Amygdala (tissue), 56 donors: ENCODE results near the gene PRICKLE1.

ENCODE experiments used
- DNase-seq, 56 donors: peaks; one replicate each; lab custom pipeline; 2025; lab: John Stamatoyannopoulos, UW

Gene PRICKLE1

GRCh38 chr12:42590330-42590934 lies 886 bp upstream of the PRICKLE1 start:
- peak in 4 of 56 donors; percentile 10 to 30 (median 16) for DNase-seq

- DNase-seq: peak in 21 of 56 donors; percentile 13 to 56 (median 27)
Observed at GRCh38 chr12:42588524-42589464, 752 bp downstream of the PRICKLE1 start.

GRCh38 chr12:42587601-42588523 lies 1.7 kb downstream of the PRICKLE1 start:
- peak in 1 of 56 donors; percentile 12 for DNase-seq

GRCh38 chr12:42586268-42586667 lies 3.3 kb downstream of the PRICKLE1 start:
- no peak for DNase-seq

GRCh38 chr12:42585841-42586216 lies 3.7 kb downstream of the PRICKLE1 start:
- no peak for DNase-seq

- DNase-seq: no peak
Observed at GRCh38 chr12:42585154-42585840, 4.2 kb downstream of the PRICKLE1 start.

- DNase-seq: no peak
Observed at GRCh38 chr12:42584651-42585111, 4.9 kb downstream of the PRICKLE1 start.

- no peak for DNase-seq
Observed at GRCh38 chr12:42583016-42583415, 6.5 kb downstream of the PRICKLE1 start.

- no peak for DNase-seq
Observed at GRCh38 chr12:42582498-42582897, 7.0 kb downstream of the PRICKLE1 start.

GRCh38 chr12:42582050-42582449 lies 7.5 kb downstream of the PRICKLE1 start:
- DNase-seq: no peak

- DNase-seq: no peak
Observed at GRCh38 chr12:42576374-42576773, 13.2 kb downstream of the PRICKLE1 start.

- no peak for DNase-seq
Observed at GRCh38 chr12:42575717-42576116, 13.8 kb downstream of the PRICKLE1 start.

GRCh38 chr12:42574851-42575266 lies 14.7 kb downstream of the PRICKLE1 start:
- DNase-seq: no peak

- no peak for DNase-seq
Observed at GRCh38 chr12:42571327-42572009, 18.1 kb downstream of the PRICKLE1 start.

GRCh38 chr12:42570076-42570475 lies 19.5 kb downstream of the PRICKLE1 start:
- DNase-seq: no peak

GRCh38 chr12:42568952-42569915 lies 20.3 kb downstream of the PRICKLE1 start:
- peak in 1 of 56 donors; percentile 24 for DNase-seq

GRCh38 chr12:42565633-42566032 lies 23.9 kb downstream of the PRICKLE1 start:
- DNase-seq: no peak

GRCh38 chr12:42564996-42565395 lies 24.6 kb downstream of the PRICKLE1 start:
- no peak for DNase-seq
